Muscle layer of colon (tissue), 2 donors: ENCODE measurements around the gene SPP2.

Experiments
- H3K27ac ChIP-seq: one replicate; pipeline ENCODE4 v1.7.0; 2013; ENCODE audit warnings: low read depth, mild to moderate bottlenecking, low read length, moderate library complexity
- H3K27me3 ChIP-seq, 2 donors: one replicate each; pipeline ENCODE4 v1.7.0; 2013; ENCODE audit warnings: low read length in 2 of 2, mild to moderate bottlenecking in 2 of 2; ENCODE audit not compliant: insufficient read depth in 2 of 2, control insufficient read depth in 1 of 2
- H3K36me3 ChIP-seq: one replicate; pipeline ENCODE4 v1.7.0; 2013; ENCODE audit warnings: mild to moderate bottlenecking, low read length; ENCODE audit not compliant: insufficient read depth
- H3K4me1 ChIP-seq: one replicate; pipeline ENCODE4 v1.7.0; 2013; ENCODE audit warnings: mild to moderate bottlenecking, low read length; ENCODE audit not compliant: insufficient read depth
- H3K4me3 ChIP-seq, 2 donors: one replicate each; pipeline ENCODE4 v1.7.0; 2013; ENCODE audit warnings: low read length in 2 of 2, low read depth in 1 of 2, mild to moderate bottlenecking in 1 of 2, moderate library complexity in 1 of 2
- H3K9ac ChIP-seq: one replicate; pipeline ENCODE4 v1.7.0; 2013; ENCODE audit warnings: low read length
- H3K9me3 ChIP-seq: one replicate; pipeline ENCODE4 v1.7.0; 2013; ENCODE audit warnings: mild to moderate bottlenecking, low read length
- donor health status: abdominal sarcoma.
- donor health status: Adenocarcinoma of cecum.

SPP2 gene

GRCh38 chr2:234044157-234044556 lies 6.3 kb upstream of the SPP2 start:
- no peak overlapping the region for H3K9ac ChIP-seq
- H3K4me3 ChIP-seq, result no peak overlapping the region
- H3K4me1 ChIP-seq, result no peaks in the 10 kb centered on the region
- H3K9me3 ChIP-seq, result no peaks in the 10 kb centered on the region
- H3K27me3 ChIP-seq, result no peaks in the 10 kb centered on the region
- no peak overlapping the region for H3K27ac ChIP-seq
- H3K36me3 ChIP-seq, result no peaks in the 10 kb centered on the region

- Histone ChIP-seq H3K4me3 (no peak overlapping the region), H3K4me1 (no peaks in the 10 kb centered on the region), H3K9me3 (no peaks in the 10 kb centered on the region), H3K27ac (no peak overlapping the region), H3K9ac (no peak overlapping the region), H3K27me3 (no peaks in the 10 kb centered on the region), H3K36me3 (no peaks in the 10 kb centered on the region)
Observed at GRCh38 chr2:234046521-234046920, 4.0 kb upstream of the SPP2 start.

GRCh38 chr2:234047361-234047760 lies 3.1 kb upstream of the SPP2 start:
- H3K4me3 ChIP-seq, result no peak overlapping the region
- H3K36me3 ChIP-seq, result no peaks in the 10 kb centered on the region
- H3K27me3 ChIP-seq, result no peaks in the 10 kb centered on the region
- no peaks in the 10 kb centered on the region for H3K9me3 ChIP-seq
- H3K4me1 ChIP-seq, result no peaks in the 10 kb centered on the region
- H3K27ac ChIP-seq, result no peak overlapping the region
- no peak overlapping the region for H3K9ac ChIP-seq

GRCh38 chr2:234048049-234048448 lies 2.5 kb upstream of the SPP2 start:
- Histone ChIP-seq H3K4me1 (no peaks in the 10 kb centered on the region), H3K27me3 (no peaks in the 10 kb centered on the region), H3K27ac (no peak overlapping the region), H3K36me3 (no peaks in the 10 kb centered on the region), H3K4me3 (no peak overlapping the region), H3K9me3 (no peaks in the 10 kb centered on the region), H3K9ac (no peak overlapping the region)

GRCh38 chr2:234051374-234052070 lies 1.0 kb downstream of the SPP2 start:
- Histone ChIP-seq H3K36me3 (no peaks in the 10 kb centered on the region), H3K9me3 (no peaks in the 10 kb centered on the region), H3K4me1 (no peaks in the 10 kb centered on the region), H3K9ac (no peak overlapping the region), H3K27me3 (no peaks in the 10 kb centered on the region), H3K27ac (no peak overlapping the region), H3K4me3 (no peak overlapping the region)

DNA sequence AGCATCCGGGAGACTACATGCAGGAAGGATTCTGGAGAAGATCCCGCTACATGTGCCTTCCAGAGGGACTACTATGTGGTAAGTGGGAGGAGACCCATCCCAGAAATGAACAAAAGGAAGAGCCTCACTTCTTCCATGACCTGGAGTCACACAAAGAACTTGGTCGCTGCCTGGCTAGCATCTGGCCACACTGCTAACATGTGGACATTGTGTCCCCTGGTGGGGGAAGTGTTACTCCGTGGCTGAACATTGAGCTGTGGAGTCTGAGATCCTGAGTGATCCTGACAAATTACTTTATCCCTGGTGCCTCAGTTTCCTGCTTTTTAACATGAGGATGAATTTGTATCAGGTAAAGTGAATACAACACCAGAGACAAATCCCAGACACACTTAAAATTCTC lies 8.4 kb downstream of the SPP2 start:
- Histone ChIP-seq H3K9ac (no peak overlapping the region), H3K4me1 (no peaks in the 10 kb centered on the region), H3K27ac (no peak overlapping the region), H3K27me3 (no peaks in the 10 kb centered on the region), H3K4me3 (no peak overlapping the region), H3K36me3 (no peaks in the 10 kb centered on the region), H3K9me3 (no peaks in the 10 kb centered on the region)

- H3K27ac ChIP-seq, result no peak overlapping the region
- H3K4me3 ChIP-seq, result no peak overlapping the region
- no peak overlapping the region for H3K9ac ChIP-seq
- H3K9me3 ChIP-seq, result no peaks in the 10 kb centered on the region
- H3K4me1 ChIP-seq, result no peaks in the 10 kb centered on the region
- H3K36me3 ChIP-seq, result no peaks in the 10 kb centered on the region
- H3K27me3 ChIP-seq, result no peaks in the 10 kb centered on the region
Observed at GRCh38 chr2:234060236-234060635, 9.7 kb downstream of the SPP2 start.

DNA sequence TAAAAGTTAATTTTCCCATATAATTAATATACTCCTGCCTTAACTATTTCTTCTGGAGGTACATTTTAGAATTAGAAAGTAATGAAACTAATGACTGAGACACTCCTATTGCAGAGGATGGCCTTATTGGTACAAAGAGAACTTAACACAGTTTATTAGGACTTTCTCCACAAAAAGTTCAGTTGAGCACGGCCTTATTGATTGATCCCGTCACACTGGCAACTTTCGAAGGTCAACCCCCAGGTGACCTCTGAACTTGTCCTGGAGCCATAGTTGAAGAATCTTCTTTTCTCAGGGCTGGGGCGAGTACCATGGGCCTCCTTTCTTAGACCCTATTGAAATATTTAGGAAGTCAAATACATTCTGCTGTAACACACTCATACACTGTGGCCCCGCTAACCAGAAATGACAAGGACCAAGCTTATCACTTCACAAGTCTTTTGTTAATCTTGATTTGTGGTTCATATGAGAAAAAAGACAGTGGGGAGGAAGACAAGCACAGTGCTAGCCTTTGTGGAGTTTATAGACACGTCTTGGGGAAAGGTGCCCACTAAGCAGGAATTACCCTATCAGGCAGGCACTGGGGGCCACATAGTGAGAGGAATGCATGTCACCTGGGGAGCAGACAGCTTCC lies 11.2 kb downstream of the SPP2 start:
- H3K9me3 ChIP-seq, result no peaks in the 10 kb centered on the region
- H3K36me3 ChIP-seq, result no peaks in the 10 kb centered on the region
- no peak overlapping the region for H3K27ac ChIP-seq
- no peak overlapping the region for H3K4me3 ChIP-seq
- H3K4me1 ChIP-seq, result no peaks in the 10 kb centered on the region
- no peak overlapping the region for H3K9ac ChIP-seq
- no peaks in the 10 kb centered on the region for H3K27me3 ChIP-seq

- Histone ChIP-seq H3K9me3 (no peaks in the 10 kb centered on the region), H3K4me3 (no peak overlapping the region), H3K9ac (no peak overlapping the region), H3K4me1 (no peaks in the 10 kb centered on the region), H3K27me3 (no peaks in the 10 kb centered on the region), H3K36me3 (no peaks in the 10 kb centered on the region), H3K27ac (no peak overlapping the region)
Observed at GRCh38 chr2:234066587-234066986, 16.1 kb downstream of the SPP2 start.

DNA sequence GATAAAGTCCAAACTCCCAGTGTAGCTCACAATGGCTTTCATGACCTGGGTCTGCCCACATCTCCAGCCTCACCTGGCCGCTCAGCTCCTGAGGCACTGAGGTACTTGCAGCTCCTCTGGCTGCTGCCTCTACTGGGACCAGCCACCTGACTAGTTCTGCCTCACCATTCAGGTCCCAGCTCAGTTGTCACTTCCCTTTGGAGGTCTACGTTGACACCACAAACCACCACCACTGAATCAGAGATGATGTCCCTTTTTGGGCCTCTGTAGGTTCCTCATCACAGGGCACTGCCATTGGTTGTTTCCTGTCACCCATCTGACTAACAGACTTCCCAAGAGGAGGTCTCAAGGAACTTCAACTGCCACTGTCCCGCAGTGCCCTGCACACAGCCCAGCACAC lies 21.2 kb downstream of the SPP2 start:
- Histone ChIP-seq H3K27me3 (no peaks in the 10 kb centered on the region), H3K4me1 (no peaks in the 10 kb centered on the region), H3K9ac (no peak overlapping the region), H3K27ac (no peak overlapping the region), H3K4me3 (no peak overlapping the region), H3K9me3 (no peaks in the 10 kb centered on the region), H3K36me3 (no peaks in the 10 kb centered on the region)

GRCh38 chr2:234072454-234072853 lies 22.0 kb downstream of the SPP2 start:
- Histone ChIP-seq H3K27ac (no peak overlapping the region), H3K36me3 (no peaks in the 10 kb centered on the region), H3K4me1 (no peaks in the 10 kb centered on the region), H3K27me3 (no peaks in the 10 kb centered on the region), H3K9me3 (no peaks in the 10 kb centered on the region), H3K4me3 (no peak overlapping the region), H3K9ac (no peak overlapping the region)
